SK-N-SH (cell line): ENCODE results near the gene MANF. TPM values are rescaled to one million over a fixed set of nuclear protein-coding genes. Genes with fewer than 3 reads are reported as not detected.

ENCODE experiments used
- CTCF ChIA-PET: fragments of 300-600, 350-600 bp; formaldehyde crosslinking; extraction: SDS; loops from one replicate; lab custom pipeline; 2021; lab: Yijun Ruan, JAX
- POLR2A ChIA-PET: fragments of 350-600 bp; sonication (Branson Sonifier 250); formaldehyde crosslinking; extraction: SDS; loops from one replicate; lab custom pipeline; 2020; ENCODE audit warnings: antibody characterized with exemption, inconsistent platforms; lab: Yijun Ruan, JAX
- DNase-seq: peaks from one replicate; pipeline ENCODE4 v3.0.0; 2012
- H2AFZ ChIP-seq: fragments of 200-600 bp; sonication (generic); 2 replicates; pipeline ENCODE4 v1.8.1; 2016; ENCODE audit warnings: antibody characterized with exemption, mild to moderate bottlenecking, low read depth
- H3F3A ChIP-seq: fragments of 200-600 bp; sonication (generic); replicated peaks from 2 replicates; pipeline ENCODE3; 2016; ENCODE audit warnings: antibody characterized with exemption, mild to moderate bottlenecking; ENCODE audit not compliant: insufficient read depth
- H3K27ac ChIP-seq, 2 experiments: fragments of 200-500 bp in 1 of 2; fragments of 200-600 bp in 1 of 2; sonication (Bioruptor generic) in 1 of 2; sonication (generic), shearing (Covaris generic) in 1 of 2; 2 replicates each; pipeline versions ENCODE4 v1.5.1 to v1.6.1; 2014 to 2016; ENCODE audit warnings: low read depth in 2 of 2, inconsistent platforms in 1 of 2, low read length in 1 of 2, mild to moderate bottlenecking in 1 of 2, mixed read lengths in 1 of 2
- H3K27me3 ChIP-seq: fragments of 200-600 bp; sonication (generic), shearing (Covaris generic); 2 replicates; pipeline ENCODE4 v1.6.1; 2016; ENCODE audit warnings: mixed run types; ENCODE audit not compliant: insufficient read depth
- H3K36me3 ChIP-seq, 2 experiments: fragments of 200-500 bp in 1 of 2; fragments of 200-600 bp in 1 of 2; sonication (Bioruptor generic) in 1 of 2; sonication (generic) in 1 of 2; replicated peaks in 1 of 2; 2 replicates each; pipeline versions ENCODE3 to v1.5.1; 2014 to 2016; ENCODE audit warnings: low read length in 1 of 2, mild to moderate bottlenecking in 1 of 2; ENCODE audit not compliant: insufficient read depth in 2 of 2, control insufficient read depth in 1 of 2
- H3K4me1 ChIP-seq, 2 experiments: fragments of 200-500 bp in 1 of 2; fragments of 200-600 bp in 1 of 2; sonication (Bioruptor generic) in 1 of 2; sonication (generic), shearing (Covaris generic) in 1 of 2; 2 replicates each; pipeline versions ENCODE4 v1.5.1 to v1.6.1; 2014 to 2016; ENCODE audit warnings: low read depth in 1 of 2, low read length in 1 of 2, mixed run types in 1 of 2; ENCODE audit not compliant: insufficient read depth in 2 of 2, control insufficient read depth in 1 of 2
- H3K4me2 ChIP-seq: fragments of 200-600 bp; sonication (generic), shearing (Covaris generic); 2 replicates; pipeline ENCODE4 v1.6.1; 2017; ENCODE audit warnings: mixed run types
- H3K4me3 ChIP-seq, 2 experiments: fragments of 200-500 bp in 1 of 2; fragments of 200-600 bp in 1 of 2; sonication (Bioruptor generic) in 1 of 2; sonication (generic), shearing (Covaris generic) in 1 of 2; 2 replicates each; pipeline versions ENCODE4 v1.5.1 to v1.8.1; 2014 to 2016; ENCODE audit warnings: low read depth in 2 of 2, inconsistent platforms in 1 of 2, low read length in 1 of 2, mild to moderate bottlenecking in 1 of 2, mixed read lengths in 1 of 2, moderate library complexity in 1 of 2
- H3K79me2 ChIP-seq: fragments of 200-600 bp; sonication (generic); 2 replicates; pipeline ENCODE4 v1.8.1; 2017; ENCODE audit warnings: mild to moderate bottlenecking; ENCODE audit not compliant: insufficient read depth
- H3K9ac ChIP-seq: fragments of 200-600 bp; sonication (generic); 2 replicates; pipeline ENCODE4 v1.6.1; 2017; ENCODE audit warnings: mixed run types
- H3K9me2 ChIP-seq: fragments of 200-600 bp; sonication (generic); 2 replicates; pipeline ENCODE4 v1.6.1; 2017; ENCODE audit warnings: mixed run types
- H3K9me3 ChIP-seq: fragments of 200-600 bp; sonication (generic); 2 replicates; pipeline ENCODE4 v1.6.1; 2017; ENCODE audit warnings: mixed run types, mild to moderate bottlenecking, moderate library complexity
- H4K20me1 ChIP-seq: fragments of 200-600 bp; sonication (generic); 2 replicates; pipeline ENCODE4 v1.6.1; 2017; ENCODE audit warnings: mild to moderate bottlenecking, mixed run types; ENCODE audit not compliant: insufficient read depth
- CHD2 ChIP-seq: fragments of 150-350 bp; IDR thresholded peaks from 2 replicates; pipeline ENCODE4 v1.6.1; 2018; ENCODE audit warnings: low read length; ENCODE audit not compliant: partially characterized antibody
- EZH2phosphoT487 ChIP-seq: fragments of 200-600 bp; sonication (generic); IDR thresholded peaks from 2 replicates; pipeline ENCODE4 v1.6.1; 2017; ENCODE audit warnings: low read depth, mixed run types, mild to moderate bottlenecking, antibody characterized with exemption, moderate library complexity, borderline replicate concordance
- GATA2 ChIP-seq: sonication (generic); formaldehyde crosslinking; IDR thresholded peaks from 2 replicates; pipeline ENCODE4 v1.5.0; 2020; ENCODE audit warnings: mild to moderate bottlenecking, missing genetic modification reagents
- MXI1 ChIP-seq: IDR thresholded peaks from 2 replicates; pipeline ENCODE4 v1.6.1; 2012; ENCODE audit warnings: mild to moderate bottlenecking, low read depth, low read length, improper control_type of control experiment
- NRF1 ChIP-seq: IDR thresholded peaks from 2 replicates; pipeline ENCODE4 v1.6.1; 2012; ENCODE audit warnings: low read depth, mild to moderate bottlenecking, low read length
- RFX5 ChIP-seq: IDR thresholded peaks from 2 replicates; pipeline ENCODE4 v1.6.1; 2012; ENCODE audit warnings: mild to moderate bottlenecking, improper control_type of control experiment, low read length
- WGBS: methylation state at CpG from one replicate; pipeline ENCODE4 v1.1.6; 2017; ENCODE audit warnings: low lambda C conversion rate; 5-methylcytosine and 5-hydroxymethylcytosine counted together
- polyA plus RNA-seq, 3 experiments: library from polyadenylated mRNA; depleted of rRNA; stranded (reverse); fragments of >200 nt; gene quantifications; 2 replicates each; pipeline ENCODE4 v1.2.3, GENCODE V29; 2012
- TF ChIP-seq, protein P1 (sequence below): IDR thresholded peaks from 2 replicates; pipeline ENCODE4 v1.6.1; 2012; ENCODE audit warnings: mild to moderate bottlenecking, low read depth, low read length, moderate library complexity
- TF ChIP-seq, protein P2 (sequence below): fragments of 150-350 bp; IDR thresholded peaks from 2 replicates; pipeline ENCODE4 v1.6.1; 2016; ENCODE audit warnings: mild to moderate bottlenecking, low read depth, low read length
- TF ChIP-seq, protein P3 (sequence below): IDR thresholded peaks from 2 replicates; pipeline ENCODE4; 2012

The MANF gene
- polyA plus RNA-seq, 1 of the 3 experiments (the other 2 are of a cell fraction): 121 TPM

DNA sequence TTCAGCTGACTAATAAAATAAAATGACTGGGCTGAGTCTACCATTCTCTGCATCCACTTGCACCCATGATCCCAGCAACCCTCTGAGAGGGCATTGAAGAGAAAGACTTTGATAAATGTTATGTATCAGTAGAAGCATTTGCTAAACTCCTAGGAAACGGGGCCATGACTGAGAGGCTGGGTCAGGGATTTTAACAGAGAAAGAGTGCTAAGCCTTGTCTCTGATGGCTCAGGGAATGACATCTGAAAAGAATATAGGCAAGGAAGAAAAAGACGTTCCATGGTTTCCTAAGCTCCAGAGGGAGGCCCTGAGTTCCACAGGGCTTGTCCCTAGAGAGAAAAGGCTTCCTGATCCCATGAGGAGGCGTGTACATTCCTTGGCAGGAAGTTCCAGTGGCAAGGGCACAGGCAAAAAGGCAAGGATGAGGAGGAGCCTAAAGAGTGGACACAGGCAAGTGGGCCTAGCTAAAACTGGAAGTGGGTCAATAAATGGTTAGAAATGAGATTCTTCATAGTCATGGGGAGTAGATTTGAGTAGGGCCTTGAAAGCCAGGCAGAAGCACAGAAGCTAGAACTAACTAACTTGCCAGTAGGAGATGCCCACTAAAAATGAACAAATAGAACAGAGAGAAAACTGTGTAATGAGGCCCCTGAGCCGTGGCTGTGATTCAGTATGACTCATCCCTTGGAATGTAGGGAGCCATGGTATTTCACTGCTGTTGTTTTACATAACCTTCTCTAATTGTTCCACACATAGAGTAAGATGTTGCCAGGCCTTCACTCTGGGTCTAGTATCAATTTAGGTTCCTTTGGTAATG lies 44.9 kb upstream of the MANF start (continued):
- no peak for TF ChIP-seq CHD2
- no peak for TF ChIP-seq EZH2phosphoT487
- TF ChIP-seq, protein P1, sequence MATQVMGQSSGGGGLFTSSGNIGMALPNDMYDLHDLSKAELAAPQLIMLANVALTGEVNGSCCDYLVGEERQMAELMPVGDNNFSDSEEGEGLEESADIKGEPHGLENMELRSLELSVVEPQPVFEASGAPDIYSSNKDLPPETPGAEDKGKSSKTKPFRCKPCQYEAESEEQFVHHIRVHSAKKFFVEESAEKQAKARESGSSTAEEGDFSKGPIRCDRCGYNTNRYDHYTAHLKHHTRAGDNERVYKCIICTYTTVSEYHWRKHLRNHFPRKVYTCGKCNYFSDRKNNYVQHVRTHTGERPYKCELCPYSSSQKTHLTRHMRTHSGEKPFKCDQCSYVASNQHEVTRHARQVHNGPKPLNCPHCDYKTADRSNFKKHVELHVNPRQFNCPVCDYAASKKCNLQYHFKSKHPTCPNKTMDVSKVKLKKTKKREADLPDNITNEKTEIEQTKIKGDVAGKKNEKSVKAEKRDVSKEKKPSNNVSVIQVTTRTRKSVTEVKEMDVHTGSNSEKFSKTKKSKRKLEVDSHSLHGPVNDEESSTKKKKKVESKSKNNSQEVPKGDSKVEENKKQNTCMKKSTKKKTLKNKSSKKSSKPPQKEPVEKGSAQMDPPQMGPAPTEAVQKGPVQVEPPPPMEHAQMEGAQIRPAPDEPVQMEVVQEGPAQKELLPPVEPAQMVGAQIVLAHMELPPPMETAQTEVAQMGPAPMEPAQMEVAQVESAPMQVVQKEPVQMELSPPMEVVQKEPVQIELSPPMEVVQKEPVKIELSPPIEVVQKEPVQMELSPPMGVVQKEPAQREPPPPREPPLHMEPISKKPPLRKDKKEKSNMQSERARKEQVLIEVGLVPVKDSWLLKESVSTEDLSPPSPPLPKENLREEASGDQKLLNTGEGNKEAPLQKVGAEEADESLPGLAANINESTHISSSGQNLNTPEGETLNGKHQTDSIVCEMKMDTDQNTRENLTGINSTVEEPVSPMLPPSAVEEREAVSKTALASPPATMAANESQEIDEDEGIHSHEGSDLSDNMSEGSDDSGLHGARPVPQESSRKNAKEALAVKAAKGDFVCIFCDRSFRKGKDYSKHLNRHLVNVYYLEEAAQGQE: no peak
- TF ChIP-seq, protein P2, sequence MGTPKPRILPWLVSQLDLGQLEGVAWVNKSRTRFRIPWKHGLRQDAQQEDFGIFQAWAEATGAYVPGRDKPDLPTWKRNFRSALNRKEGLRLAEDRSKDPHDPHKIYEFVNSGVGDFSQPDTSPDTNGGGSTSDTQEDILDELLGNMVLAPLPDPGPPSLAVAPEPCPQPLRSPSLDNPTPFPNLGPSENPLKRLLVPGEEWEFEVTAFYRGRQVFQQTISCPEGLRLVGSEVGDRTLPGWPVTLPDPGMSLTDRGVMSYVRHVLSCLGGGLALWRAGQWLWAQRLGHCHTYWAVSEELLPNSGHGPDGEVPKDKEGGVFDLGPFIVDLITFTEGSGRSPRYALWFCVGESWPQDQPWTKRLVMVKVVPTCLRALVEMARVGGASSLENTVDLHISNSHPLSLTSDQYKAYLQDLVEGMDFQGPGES: no peak
- no peak for TF ChIP-seq GATA2 (CRISPR knock-in tag)

DNA sequence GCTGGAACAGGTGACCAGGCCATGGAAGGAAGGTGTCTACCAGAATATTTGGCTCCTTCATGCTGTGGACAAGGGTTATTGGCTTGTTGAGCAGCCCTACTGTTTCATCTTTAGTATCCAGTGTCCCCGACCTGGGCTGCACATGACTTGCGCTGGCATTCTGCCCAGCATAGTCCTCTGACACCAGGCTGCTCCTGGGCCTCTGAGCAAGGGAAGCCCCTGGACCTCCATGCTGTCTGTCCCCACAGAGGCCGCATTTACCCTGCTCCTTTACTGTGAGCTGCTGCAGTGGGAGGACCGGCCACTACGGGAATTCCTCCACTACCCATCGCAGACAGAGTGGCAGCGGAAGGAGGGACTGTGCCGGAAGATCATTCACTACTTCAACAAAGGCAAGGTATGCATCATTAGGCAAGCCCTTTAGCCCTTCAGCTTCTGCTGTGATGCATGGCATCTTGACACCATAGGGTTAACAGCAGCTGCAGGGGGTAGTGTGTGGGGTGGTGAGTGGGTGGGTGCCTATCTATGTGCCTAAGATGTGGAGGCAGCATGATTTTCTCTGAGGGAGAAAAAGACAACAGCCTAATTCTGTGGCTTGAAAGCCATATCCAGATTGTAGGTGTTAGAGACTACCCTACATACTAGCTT lies 44.0 kb upstream of the MANF start:
- peak overlapping the region; percentile 29; the same call in 1 of the 2 replicates for H3K9ac ChIP-seq

More for the DNA sequence above, 44.0 kb upstream of the MANF start:
- no peak overlapping the region for H3K4me3 ChIP-seq
- H2AFZ ChIP-seq: peak overlapping the region; percentile 76; the same call in 1 of the 2 replicates
- peaks cover 0 to 15% of the 10 kb centered on the region in 2 experiments; a peak in 2 of 4 replicates for H3K4me1 ChIP-seq
- POLR2A ChIA-PET: interaction anchor here (0.6 kb wide), 1 partner anchor 18 kb away, joined by 3 read pairs; no protein-coding TSS in a partner anchor
- DNase-seq: no peak
- H3K4me2 ChIP-seq: peak overlapping the region; percentile 45
- no peaks in the 10 kb centered on the region for H3K27me3 ChIP-seq
- peak overlapping the region; percentile 72 to 89; a peak in 3 of 4 replicates for H3K27ac ChIP-seq
- 86% methylated on average over 8 of the region's 8 CpGs for WGBS
- no peaks in the 10 kb centered on the region for H3K9me3 ChIP-seq
- TF ChIP-seq RFX5 (no peak), NRF1 (no peak), MXI1 (no peak), CHD2 (no peak)
- TF ChIP-seq, protein P3, sequence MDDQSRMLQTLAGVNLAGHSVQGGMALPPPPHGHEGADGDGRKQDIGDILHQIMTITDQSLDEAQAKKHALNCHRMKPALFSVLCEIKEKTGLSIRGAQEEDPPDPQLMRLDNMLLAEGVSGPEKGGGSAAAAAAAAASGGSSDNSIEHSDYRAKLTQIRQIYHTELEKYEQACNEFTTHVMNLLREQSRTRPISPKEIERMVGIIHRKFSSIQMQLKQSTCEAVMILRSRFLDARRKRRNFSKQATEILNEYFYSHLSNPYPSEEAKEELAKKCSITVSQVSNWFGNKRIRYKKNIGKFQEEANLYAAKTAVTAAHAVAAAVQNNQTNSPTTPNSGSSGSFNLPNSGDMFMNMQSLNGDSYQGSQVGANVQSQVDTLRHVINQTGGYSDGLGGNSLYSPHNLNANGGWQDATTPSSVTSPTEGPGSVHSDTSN: no peak
- peaks cover 9% of the 10 kb centered on the region for H3F3A ChIP-seq
- H3K36me3 ChIP-seq: no peaks in the 10 kb centered on the region
- no peaks in the 10 kb centered on the region for H4K20me1 ChIP-seq
- CTCF ChIA-PET: interaction anchor here (0.7 kb wide), 1 partner anchor 331 kb away, joined by 4 read pairs; no protein-coding TSS in a partner anchor
- H3K9me2 ChIP-seq: no peaks in the 10 kb centered on the region
- H3K79me2 ChIP-seq: no peaks in the 10 kb centered on the region
